Forelimb muscle (tissue), 1 donor: Measurements from ENCODE around the gene KRTAP13-2. TPM values are rescaled to one million over a fixed set of nuclear protein-coding genes. Genes with fewer than 3 reads are reported as not detected.

Experiments
- DNase-seq: peaks from one replicate; pipeline ENCODE4 v3.0.0-alpha.2; 2013; ENCODE audit warnings: low read depth
- polyA plus RNA-seq: library from polyadenylated mRNA; unstranded; fragments of 120-200 nt; gene quantifications from one replicate; pipeline ENCODE4 v1.2.1, GENCODE V29; 2013; ENCODE audit not compliant: insufficient read length

KRTAP13-2 gene
- polyA plus RNA-seq, 1 donor: not detected

DNA sequence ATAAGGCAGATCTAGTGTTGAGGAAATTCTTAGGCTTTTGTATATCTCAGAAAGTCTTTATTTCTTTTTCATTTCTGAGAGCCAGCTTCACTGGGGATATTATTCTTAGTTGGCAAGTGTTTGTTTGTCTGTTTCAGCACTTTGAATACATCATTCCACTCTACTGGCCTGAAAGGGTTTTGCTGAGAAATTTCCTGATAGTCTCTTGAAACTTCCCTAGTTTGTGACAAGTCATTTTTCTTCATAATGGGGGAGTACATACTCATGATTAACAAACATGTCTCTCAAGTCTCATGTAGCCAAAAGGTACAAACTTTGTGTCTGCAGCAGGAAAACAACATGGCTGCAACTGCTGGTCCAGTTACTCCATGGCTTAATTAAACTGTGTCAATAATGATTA lies 45.7 kb downstream of the KRTAP13-2 start:
- no peak for DNase-seq

Other genes with a start within 250 kb of the KRTAP13-2 start
- gene CLDN17, start 205.5 kb downstream of the KRTAP13-2 start, polyA plus RNA-seq: not detected
- not detected for gene CLDN8, start 156.2 kb downstream of the KRTAP13-2 start, polyA plus RNA-seq
- not detected for gene KRTAP24-1, start 89.3 kb downstream of the KRTAP13-2 start, polyA plus RNA-seq
- gene KRTAP25-1, start 82.8 kb downstream of the KRTAP13-2 start, polyA plus RNA-seq: not detected
- gene KRTAP26-1, start 52.0 kb downstream of the KRTAP13-2 start, polyA plus RNA-seq: not detected
- gene KRTAP27-1, start 34.6 kb downstream of the KRTAP13-2 start, polyA plus RNA-seq: not detected
- gene KRTAP23-1, start 23.7 kb downstream of the KRTAP13-2 start, polyA plus RNA-seq: not detected
- gene KRTAP13-1, start 23.8 kb upstream of the KRTAP13-2 start, polyA plus RNA-seq: not detected
- not detected for gene KRTAP13-3, start 53.7 kb upstream of the KRTAP13-2 start, polyA plus RNA-seq
- not detected for gene KRTAP13-4, start 57.9 kb upstream of the KRTAP13-2 start, polyA plus RNA-seq
- not detected for gene KRTAP15-1, start 68.0 kb upstream of the KRTAP13-2 start, polyA plus RNA-seq
- not detected for gene KRTAP19-1, start 108.1 kb upstream of the KRTAP13-2 start, polyA plus RNA-seq
- not detected for gene KRTAP19-2, start 115.2 kb upstream of the KRTAP13-2 start, polyA plus RNA-seq
- gene KRTAP19-3, start 119.7 kb upstream of the KRTAP13-2 start, polyA plus RNA-seq: not detected
- not detected for gene KRTAP19-4, start 124.9 kb upstream of the KRTAP13-2 start, polyA plus RNA-seq
- gene KRTAP19-5, start 129.9 kb upstream of the KRTAP13-2 start, polyA plus RNA-seq: not detected
- gene KRTAP19-6, start 169.6 kb upstream of the KRTAP13-2 start, polyA plus RNA-seq: not detected
- not detected for gene KRTAP19-7, start 189.0 kb upstream of the KRTAP13-2 start, polyA plus RNA-seq
- not detected for gene KRTAP22-2, start 218.1 kb upstream of the KRTAP13-2 start, polyA plus RNA-seq
- gene KRTAP6-3, start 220.2 kb upstream of the KRTAP13-2 start, polyA plus RNA-seq: not detected
- gene KRTAP6-2, start 226.6 kb upstream of the KRTAP13-2 start, polyA plus RNA-seq: not detected
- not detected for gene KRTAP22-1, start 228.8 kb upstream of the KRTAP13-2 start, polyA plus RNA-seq
- not detected for gene KRTAP6-1, start 241.7 kb upstream of the KRTAP13-2 start, polyA plus RNA-seq
- not detected for gene KRTAP20-1, start 244.2 kb upstream of the KRTAP13-2 start, polyA plus RNA-seq
- gene KRTAP20-4, start 248.4 kb upstream of the KRTAP13-2 start, polyA plus RNA-seq: not detected